Loucy (cell line): Measurements from ENCODE around the gene LMTK3.
A peak's percentile ranks its signal among the peaks of the same experiment; 100 is the strongest.

Experiments used
- H2AFZ ChIP-seq: fragments of 200-600 bp; sonication (generic); 2 replicates; pipeline ENCODE4 v1.6.0; 2016; ENCODE audit warnings: antibody characterized with exemption, mild to moderate bottlenecking, low read length, moderate library complexity
- H3F3A ChIP-seq: fragments of 200-600 bp; 2 replicates; pipeline ENCODE4 v1.6.0; 2016; ENCODE audit warnings: antibody characterized with exemption, low read depth, mild to moderate bottlenecking
- H3K27me3 ChIP-seq: fragments of 200-600 bp; sonication (generic); 2 replicates; pipeline ENCODE4 v1.6.1; 2014; ENCODE audit warnings: low read length, mild to moderate bottlenecking; ENCODE audit not compliant: insufficient read depth, poor library complexity, severe bottlenecking
- H3K36me3 ChIP-seq: fragments of 200-600 bp; sonication (generic); 2 replicates; pipeline ENCODE4 v1.6.1; 2016; ENCODE audit warnings: low read length; ENCODE audit not compliant: insufficient read depth
- H3K4me1 ChIP-seq: fragments of 200-600 bp; sonication (generic); 2 replicates; pipeline ENCODE4 v1.5.1; 2014; ENCODE audit warnings: low read length, mild to moderate bottlenecking; ENCODE audit not compliant: insufficient read depth, poor library complexity, severe bottlenecking
- H3K4me2 ChIP-seq: fragments of 200-600 bp; sonication (generic); 2 replicates; pipeline ENCODE4 v1.6.0; 2014; ENCODE audit warnings: antibody characterized with exemption, low read length, low read depth, mild to moderate bottlenecking; ENCODE audit not compliant: poor library complexity, severe bottlenecking
- H3K4me3 ChIP-seq: fragments of 200-600 bp; sonication (generic); 2 replicates; pipeline ENCODE4 v1.5.1; 2014; ENCODE audit warnings: low read length, mild to moderate bottlenecking, mixed read lengths; ENCODE audit not compliant: poor library complexity, severe bottlenecking
- H3K79me2 ChIP-seq: fragments of 200-600 bp; sonication (generic); 2 replicates; pipeline ENCODE4 v1.6.1; 2014; ENCODE audit warnings: low read length; ENCODE audit not compliant: insufficient read depth
- H3K9ac ChIP-seq: fragments of 200-600 bp; sonication (generic); 2 replicates; pipeline ENCODE4 v1.6.0; 2014; ENCODE audit warnings: mild to moderate bottlenecking, low read depth, low read length, moderate library complexity; ENCODE audit not compliant: poor library complexity, severe bottlenecking
- H3K9me2 ChIP-seq: fragments of 200-600 bp; sonication (generic); replicated peaks from 2 replicates; pipeline ENCODE4 v1.6.1; 2016; ENCODE audit warnings: low read depth, low read length, mixed read lengths
- H3K9me3 ChIP-seq: fragments of 200-600 bp; sonication (generic); 2 replicates; pipeline ENCODE4 v1.6.1; 2014; ENCODE audit warnings: mild to moderate bottlenecking, antibody characterized with exemption, low read length, low read depth; ENCODE audit not compliant: insufficient read depth
- H4K20me1 ChIP-seq: fragments of 200-600 bp; sonication (generic); 2 replicates; pipeline ENCODE4 v1.6.0; 2014; ENCODE audit warnings: antibody characterized with exemption, low read length, mild to moderate bottlenecking; ENCODE audit not compliant: insufficient read depth, poor library complexity, severe bottlenecking
- CTCF ChIP-seq: fragments of 200-600 bp; sonication (generic); conservative IDR thresholded peaks from 2 replicates; pipeline ENCODE4 v1.5.1; 2014; ENCODE audit warnings: mild to moderate bottlenecking, antibody characterized with exemption, low read length
- EZH2phosphoT487 ChIP-seq: fragments of 200-600 bp; IDR thresholded peaks from 2 replicates; pipeline ENCODE4 v1.6.1; 2018; ENCODE audit warnings: antibody characterized with exemption, mild to moderate bottlenecking, moderate library complexity, borderline replicate concordance

The LMTK3 gene

GRCh38 chr19:48496959-48497727 lies 14.5 kb downstream of the LMTK3 start:
- H3K27me3 ChIP-seq, result no peaks in the 10 kb centered on the region
- no peaks in the 10 kb centered on the region for H3K79me2 ChIP-seq
- TF ChIP-seq EZH2phosphoT487 (no peak), CTCF (no peak)
- H2AFZ ChIP-seq, result no peak overlapping the region
- H4K20me1 ChIP-seq, result no peaks in the 10 kb centered on the region
- no peaks in the 10 kb centered on the region for H3K9me2 ChIP-seq
- no peaks in the 10 kb centered on the region for H3K9me3 ChIP-seq
- H3F3A ChIP-seq, result no peaks in the 10 kb centered on the region
- no peaks in the 10 kb centered on the region for H3K36me3 ChIP-seq
- no peak overlapping the region for H3K4me3 ChIP-seq
- H3K9ac ChIP-seq, result no peak overlapping the region
- H3K4me1 ChIP-seq, result peaks cover 18% of the 10 kb centered on the region
- no peak overlapping the region for H3K4me2 ChIP-seq

GRCh38 chr19:48495396-48495795 lies 16.2 kb downstream of the LMTK3 start:
- Histone ChIP-seq H3K79me2 (no peaks in the 10 kb centered on the region), H3K36me3 (no peaks in the 10 kb centered on the region), H3K4me1 (peaks cover 18% of the 10 kb centered on the region), H3F3A (no peaks in the 10 kb centered on the region), H3K9me2 (no peaks in the 10 kb centered on the region), H3K4me3 (peak overlapping the region; percentile 6), H3K27me3 (no peaks in the 10 kb centered on the region), H3K9me3 (no peaks in the 10 kb centered on the region), H3K9ac (peak overlapping the region; percentile 50), H4K20me1 (no peaks in the 10 kb centered on the region), H2AFZ (peak overlapping the region; percentile 21; the same call in 1 of the 2 replicates), H3K4me2 (peak overlapping the region; percentile 51)
- TF ChIP-seq CTCF, result no peak
- no peak for TF ChIP-seq EZH2phosphoT487

- Histone ChIP-seq H3K27me3 (no peaks in the 10 kb centered on the region), H3K4me3 (no peak overlapping the region), H3F3A (no peaks in the 10 kb centered on the region), H2AFZ (no peak overlapping the region), H3K9me2 (no peaks in the 10 kb centered on the region), H3K9me3 (no peaks in the 10 kb centered on the region), H3K9ac (no peak overlapping the region), H3K4me1 (peaks cover 18% of the 10 kb centered on the region), H4K20me1 (no peaks in the 10 kb centered on the region), H3K79me2 (no peaks in the 10 kb centered on the region), H3K36me3 (no peaks in the 10 kb centered on the region), H3K4me2 (no peak overlapping the region)
- TF ChIP-seq CTCF (no peak), EZH2phosphoT487 (no peak)
Measured at GRCh38 chr19:48493718-48494401, 17.8 kb downstream of the LMTK3 start.
